OCI-LY1 (cell line): ENCODE data around the gene RNF169.

ENCODE experiments used
- H2AFZ ChIP-seq: fragments of 200-600 bp; sonication (generic), shearing (Covaris generic); 2 replicates; pipeline ENCODE4 v1.6.0; 2014; ENCODE audit warnings: antibody characterized with exemption, mild to moderate bottlenecking, low read length
- H3F3A ChIP-seq: fragments of 200-600 bp; sonication (generic), shearing (Covaris generic); 2 replicates; pipeline ENCODE4 v1.6.0; 2014; ENCODE audit warnings: mild to moderate bottlenecking, antibody characterized with exemption, low read length, moderate library complexity; ENCODE audit not compliant: insufficient read depth
- H3K27ac ChIP-seq: fragments of 200-600 bp; sonication (generic); 2 replicates; pipeline ENCODE4 v1.5.1; 2014; ENCODE audit warnings: low read length, mixed run types, mild to moderate bottlenecking, low read depth; ENCODE audit not compliant: poor library complexity, severe bottlenecking
- H3K27me3 ChIP-seq: fragments of 200-600 bp; sonication (generic); 2 replicates; pipeline ENCODE4 v1.6.0; 2014; ENCODE audit warnings: antibody characterized with exemption, mild to moderate bottlenecking, low read length, moderate library complexity; ENCODE audit not compliant: insufficient read depth
- H3K36me3 ChIP-seq: fragments of 200-600 bp; sonication (generic); 2 replicates; pipeline ENCODE4 v1.6.1; 2014; ENCODE audit warnings: mild to moderate bottlenecking, antibody characterized with exemption, low read length, moderate library complexity, mixed read lengths; ENCODE audit not compliant: insufficient read depth
- H3K4me1 ChIP-seq: fragments of 200-600 bp; sonication (generic); 2 replicates; pipeline ENCODE4 v1.5.1; 2014; ENCODE audit warnings: mild to moderate bottlenecking, low read length, moderate library complexity; ENCODE audit not compliant: insufficient read depth, severe bottlenecking
- H3K4me2 ChIP-seq: fragments of 200-600 bp; sonication (generic), shearing (Covaris generic); 2 replicates; pipeline ENCODE4 v1.6.1; 2014; ENCODE audit warnings: low read length
- H3K4me3 ChIP-seq: fragments of 200-600 bp; sonication (generic); 2 replicates; pipeline ENCODE4 v1.5.1; 2014; ENCODE audit warnings: low read length, low read depth, mild to moderate bottlenecking, mixed read lengths; ENCODE audit not compliant: poor library complexity, severe bottlenecking
- H3K79me2 ChIP-seq: fragments of 200-600 bp; shearing (Covaris generic); 2 replicates; pipeline ENCODE4 v1.6.1; 2016; ENCODE audit warnings: mixed run types, low read length, mixed read lengths; ENCODE audit not compliant: insufficient read depth
- H3K9ac ChIP-seq: fragments of 200-600 bp; sonication (generic), shearing (Covaris generic); 2 replicates; pipeline ENCODE4 v1.6.1; 2014; ENCODE audit warnings: mild to moderate bottlenecking, low read length, mixed read lengths
- H3K9me2 ChIP-seq: fragments of 200-600 bp; sonication (generic), shearing (Covaris generic); 2 replicates; pipeline ENCODE4 v1.6.1; 2014; ENCODE audit warnings: low read depth, mild to moderate bottlenecking, low read length, mixed read lengths
- H3K9me3 ChIP-seq: fragments of 200-600 bp; shearing (Covaris generic); 2 replicates; pipeline ENCODE4 v1.6.1; 2014; ENCODE audit warnings: low read length, mixed read lengths
- H4K20me1 ChIP-seq: fragments of 200-600 bp; sonication (generic), shearing (Covaris generic); 2 replicates; pipeline ENCODE4 v1.6.0; 2016; ENCODE audit warnings: mild to moderate bottlenecking, low read length; ENCODE audit not compliant: insufficient read depth
- CTCF ChIP-seq: fragments of 200-600 bp; sonication (generic), shearing (Covaris generic); IDR thresholded peaks from 2 replicates; pipeline ENCODE4 v1.5.1; 2017; ENCODE audit warnings: mild to moderate bottlenecking, antibody characterized with exemption, low read length, moderate library complexity, mixed read lengths
- EZH2 ChIP-seq: fragments of 200-600 bp; sonication (generic), shearing (Covaris generic); IDR thresholded peaks from 2 replicates; pipeline ENCODE4 v1.8.0; 2017; ENCODE audit warnings: borderline replicate concordance, mixed run types, mild to moderate bottlenecking, antibody characterized with exemption, low read length, moderate library complexity, mixed read lengths

The RNF169 gene

GRCh38 chr11:74729397-74729796 lies 19.3 kb upstream of the RNF169 start:
- no peaks in the 10 kb centered on the region for H4K20me1 ChIP-seq
- H3K4me2 ChIP-seq = no peak overlapping the region
- H3K4me1 ChIP-seq = no peaks in the 10 kb centered on the region
- no peak overlapping the region for H3K4me3 ChIP-seq
- TF ChIP-seq CTCF = no peak
- no peak for TF ChIP-seq EZH2
- H3K36me3 ChIP-seq = no peaks in the 10 kb centered on the region
- H3F3A ChIP-seq = no peaks in the 10 kb centered on the region
- H2AFZ ChIP-seq = no peak overlapping the region
- no peak overlapping the region for H3K9ac ChIP-seq
- H3K9me2 ChIP-seq = no peaks in the 10 kb centered on the region
- H3K27me3 ChIP-seq = no peaks in the 10 kb centered on the region; the same call in 1 of the 2 replicates
- H3K79me2 ChIP-seq = no peaks in the 10 kb centered on the region
- no peak overlapping the region for H3K27ac ChIP-seq
- no peaks in the 10 kb centered on the region for H3K9me3 ChIP-seq

- Histone ChIP-seq H3K27me3 (peaks cover 5% of the 10 kb centered on the region; the same call in 1 of the 2 replicates), H3F3A (no peaks in the 10 kb centered on the region), H3K79me2 (no peaks in the 10 kb centered on the region), H2AFZ (no peak overlapping the region), H4K20me1 (no peaks in the 10 kb centered on the region), H3K36me3 (no peaks in the 10 kb centered on the region), H3K27ac (no peak overlapping the region), H3K9me3 (no peaks in the 10 kb centered on the region), H3K4me3 (no peak overlapping the region), H3K9me2 (no peaks in the 10 kb centered on the region), H3K4me1 (no peaks in the 10 kb centered on the region), H3K9ac (no peak overlapping the region), H3K4me2 (no peak overlapping the region)
- TF ChIP-seq EZH2 (no peak), CTCF (no peak)
These were observed 17.9 kb upstream of the RNF169 start for GRCh38 chr11:74730571-74731260.

- H3K4me1 ChIP-seq = no peaks in the 10 kb centered on the region
- H3K27me3 ChIP-seq = peaks cover 5% of the 10 kb centered on the region; the same call in 1 of the 2 replicates
- H4K20me1 ChIP-seq = no peaks in the 10 kb centered on the region
- H3K9ac ChIP-seq = no peak within 1 kb of the TSS
- TF ChIP-seq CTCF = no peak
- TF ChIP-seq EZH2 = no peak
- H3K79me2 ChIP-seq = no peaks in the 10 kb centered on the region
- no peaks in the 10 kb centered on the region for H3K36me3 ChIP-seq
- H2AFZ ChIP-seq = no peak within 1 kb of the TSS
- no peaks in the 10 kb centered on the region for H3F3A ChIP-seq
- no peak within 1 kb of the TSS for H3K27ac ChIP-seq
- H3K4me2 ChIP-seq = no peak within 1 kb of the TSS
- H3K9me2 ChIP-seq = no peaks in the 10 kb centered on the region
- no peaks in the 10 kb centered on the region for H3K9me3 ChIP-seq
- H3K4me3 ChIP-seq = no peak within 1 kb of the TSS
These were observed 17.2 kb upstream of the RNF169 start, which contains the start of gene CHRDL2 for GRCh38 chr11:74731301-74732094. Gene CHRDL2 (minus strand): TSS chr11:74731426. CDS start chr11:74730888, 538 bp downstream.
